IPS-NIHi11 (cell line): ENCODE data around the gene RBMY1D.
"Not testable (repeated sequence)": the region's sequence is repeated elsewhere in the genome, so short reads cannot be mapped to it uniquely, and the experiment has no call there.

Experiments
- DNase-seq: peaks from one replicate; pipeline ENCODE4 v3.0.0; 2012; ENCODE audit warnings: mixed read lengths, low spot score

Gene RBMY1D

DNA sequence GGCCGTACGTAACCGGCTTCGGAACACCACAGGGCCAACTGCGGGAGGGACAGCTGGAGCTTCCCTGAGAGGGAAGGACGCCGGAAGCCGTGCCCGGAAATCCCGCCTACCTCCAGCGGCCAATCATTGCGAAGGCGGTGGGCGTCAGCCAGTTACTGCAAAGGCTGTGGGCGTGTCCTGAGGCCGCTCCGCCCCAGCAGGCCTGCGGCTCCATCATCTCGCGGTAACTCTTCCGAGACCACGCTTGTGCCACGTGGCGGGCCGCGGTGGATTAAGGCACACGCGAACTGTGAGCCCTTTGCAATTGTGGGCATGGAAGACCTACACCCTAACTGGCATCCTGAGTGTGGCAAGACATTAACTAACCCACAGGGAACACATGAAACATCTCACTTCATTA lies at the start of gene RBMY1D:
RBMY1D (minus strand) TSS at position 101 of the 400 bp plus-strand sequence. CDS start 2,013 bp downstream, outside the sequence.
- not testable (repeated sequence) for DNase-seq

DNA sequence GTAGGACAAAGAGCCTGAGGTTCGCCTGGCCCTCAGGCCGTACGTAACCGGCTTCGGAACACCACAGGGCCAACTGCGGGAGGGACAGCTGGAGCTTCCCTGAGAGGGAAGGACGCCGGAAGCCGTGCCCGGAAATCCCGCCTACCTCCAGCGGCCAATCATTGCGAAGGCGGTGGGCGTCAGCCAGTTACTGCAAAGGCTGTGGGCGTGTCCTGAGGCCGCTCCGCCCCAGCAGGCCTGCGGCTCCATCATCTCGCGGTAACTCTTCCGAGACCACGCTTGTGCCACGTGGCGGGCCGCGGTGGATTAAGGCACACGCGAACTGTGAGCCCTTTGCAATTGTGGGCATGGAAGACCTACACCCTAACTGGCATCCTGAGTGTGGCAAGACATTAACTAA lies 23.6 kb upstream of the RBMY1D start, which contains the start of gene RBMY1E:
RBMY1E (minus strand) TSS at position 101 of the 400 bp plus-strand sequence. CDS start 1,978 bp downstream, outside the sequence.
- DNase-seq, result not testable (repeated sequence)

DNA sequence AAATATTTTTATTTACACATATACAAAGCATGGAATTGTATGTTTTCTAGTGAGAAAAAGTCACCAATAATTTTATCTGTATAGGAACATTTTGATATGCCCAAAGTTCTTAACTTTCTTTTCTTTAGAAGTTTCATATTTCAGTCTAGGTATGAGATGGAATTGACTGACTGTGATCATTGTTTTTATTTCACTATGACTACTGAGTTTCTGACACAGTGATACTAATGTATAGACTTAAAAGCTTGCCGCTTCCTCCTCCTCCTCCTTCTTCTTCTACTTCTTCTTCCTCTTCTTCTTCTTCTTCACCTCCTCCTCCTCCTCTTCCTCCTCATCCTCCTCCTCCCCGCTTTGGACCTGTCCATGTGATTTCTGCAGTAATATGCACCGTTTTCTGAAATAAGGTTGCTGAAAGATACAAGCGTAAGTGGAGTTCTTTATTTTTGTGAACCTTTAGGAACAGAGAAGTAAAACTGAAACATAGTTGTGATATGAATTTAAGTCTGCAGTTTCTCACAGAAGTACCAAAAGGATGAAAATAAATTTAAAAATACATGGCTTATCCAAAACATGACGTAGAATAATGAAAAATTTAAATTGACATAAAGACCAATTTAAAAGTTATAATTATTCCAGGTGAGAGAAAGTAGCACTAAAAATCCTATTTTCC lies 24.8 kb downstream of the RBMY1D start:
- DNase-seq, result not testable (repeated sequence)

DNA sequence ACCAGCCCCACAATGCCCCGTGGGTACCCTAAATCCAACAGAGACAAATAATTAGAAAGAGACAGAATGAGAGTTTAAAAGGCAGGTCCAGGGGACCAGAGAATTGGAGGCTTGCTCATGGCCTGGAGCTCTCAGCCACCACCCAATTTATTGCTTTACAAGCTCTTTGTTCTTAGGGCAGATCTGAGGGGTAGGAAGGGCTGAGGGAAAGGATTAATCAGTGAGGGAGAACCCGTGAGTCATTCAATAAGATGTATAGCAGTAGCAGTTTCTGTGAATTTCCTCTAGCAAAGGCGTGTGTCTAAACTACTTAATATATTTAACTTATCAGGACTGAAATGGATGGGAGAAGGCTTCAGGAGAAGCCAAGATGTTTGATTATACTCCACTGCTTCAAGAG lies 48.8 kb downstream of the RBMY1D start:
- no peak for DNase-seq

DNA sequence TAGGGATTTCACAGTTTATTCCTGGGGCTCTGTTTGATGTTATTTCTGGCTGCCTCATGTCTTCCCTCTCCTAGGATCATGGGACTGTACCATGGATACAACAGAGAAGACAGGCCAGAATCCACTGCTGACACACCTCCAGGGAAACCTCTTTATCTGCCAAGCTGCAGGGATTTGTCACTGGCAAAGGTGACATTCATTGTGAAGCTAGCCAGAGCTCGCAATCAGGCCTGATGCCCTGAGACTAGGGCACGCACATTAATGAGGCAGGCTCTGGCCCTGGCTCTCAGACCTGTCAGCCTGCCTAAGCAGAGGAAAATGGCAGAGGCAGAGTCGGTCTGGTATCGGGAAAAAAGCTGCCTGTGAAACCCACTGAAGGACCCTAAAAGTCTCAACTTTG lies 52.2 kb downstream of the RBMY1D start:
- no peak for DNase-seq

DNA sequence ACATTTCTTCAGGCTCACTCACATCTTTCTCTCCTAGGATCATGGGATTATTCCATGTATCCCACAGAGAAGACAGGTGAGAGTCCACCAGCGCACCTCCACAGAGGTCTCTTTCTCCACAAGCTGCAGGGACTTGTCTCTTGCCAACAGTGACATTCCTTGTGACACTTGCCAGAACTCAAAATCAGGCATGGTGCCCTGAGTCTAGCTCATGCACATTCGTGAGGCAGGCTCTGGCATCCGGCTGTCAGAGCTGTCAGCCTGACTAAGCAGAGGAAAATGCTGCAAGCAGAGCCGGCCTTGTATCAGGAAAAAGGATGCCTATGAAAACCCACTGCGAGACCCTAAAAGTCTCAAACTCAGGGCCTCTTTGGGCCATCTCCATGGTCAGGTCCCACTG lies 54.8 kb downstream of the RBMY1D start:
- DNase-seq, result no peak

DNA sequence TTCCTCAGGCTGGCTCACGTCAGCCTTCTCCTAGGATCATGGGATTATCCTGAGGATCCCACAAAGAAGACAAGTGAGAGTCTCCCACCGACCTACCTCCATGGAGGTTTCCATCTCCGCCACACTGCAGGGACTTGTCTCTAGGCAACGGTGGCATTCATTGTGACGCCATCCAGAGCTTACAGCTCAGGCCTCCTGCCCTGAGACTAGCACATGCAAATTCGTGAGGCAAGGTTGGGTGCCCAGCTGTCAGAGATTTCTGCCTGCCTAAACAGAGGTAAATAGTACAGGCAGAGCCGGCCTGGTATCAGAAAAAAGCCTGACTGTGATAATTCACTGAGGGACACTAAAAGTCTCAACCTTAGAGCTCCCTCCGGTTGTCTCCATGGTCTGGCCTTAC lies 58.0 kb downstream of the RBMY1D start:
- DNase-seq, result no peak

DNA sequence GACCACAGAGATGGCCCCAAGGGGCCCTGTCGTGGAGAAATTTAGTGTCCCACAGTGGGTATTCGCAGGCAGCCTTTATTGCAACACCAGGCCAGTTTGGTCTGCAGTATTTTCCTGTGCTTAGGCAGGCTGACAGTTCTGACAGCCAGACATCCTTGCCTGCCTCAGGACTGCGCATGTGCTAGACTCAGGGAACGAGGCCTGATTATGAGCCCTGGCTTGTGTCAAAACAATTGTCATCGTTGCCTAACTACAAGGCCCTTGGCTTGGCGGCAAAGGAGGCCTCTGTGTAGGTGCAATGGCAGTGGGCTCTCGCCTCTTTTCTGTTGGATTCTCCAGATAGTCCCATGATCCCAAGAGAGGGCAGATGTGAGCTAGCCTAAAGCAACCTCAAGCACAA lies 59.3 kb downstream of the RBMY1D start:
- no peak for DNase-seq
